ENCODE measurements around the gene RINL. TPM values are rescaled to one million over a fixed set of nuclear protein-coding genes. Genes with fewer than 3 reads are reported as not detected.
"Not testable (repeated sequence)": the region's sequence is repeated elsewhere in the genome, so short reads cannot be mapped to it uniquely, and the experiment has no call there.

RINL gene
- total and polyA plus RNA-seq, 3 donors from 2014 or later = 2.6 to 5.2 (median 3.0) TPM

- no peaks in the 10 kb centered on the region for H3K9me3 ChIP-seq
- no peak overlapping the region for H3K27ac ChIP-seq
- no peak for TF ChIP-seq POLR2A (IDR thresholded peaks at IDR 0.05)
- no peak for TF ChIP-seq CTCF (IDR thresholded peaks at IDR 0.05)
- H3K27me3 ChIP-seq = no peaks in the 10 kb centered on the region
- no peak overlapping the region for H3K4me3 ChIP-seq
- intact Hi-C loops (cut with DNase I; ENCODE audit: low total_unique reads) = no loop called here
- no peak for DNase-seq
- H3K4me1 ChIP-seq = no peaks in the 10 kb centered on the region
- no peaks in the 10 kb centered on the region for H3K36me3 ChIP-seq (ENCODE audit: low read depth, missing control alignments)
- WGBS, 2 donors = 89 to 93% methylated on average over 4 to 11 of the region's 11 CpGs
Observed at GRCh38 chr19:38879400-38879751, 1.3 kb upstream of the RINL start.

GRCh38 chr19:38878575-38879399, 712 bp upstream of the RINL start:
- DNase-seq = no peak
- no peaks in the 10 kb centered on the region for H3K27me3 ChIP-seq
- no peak overlapping the region for H3K4me3 ChIP-seq
- H3K4me1 ChIP-seq = no peaks in the 10 kb centered on the region
- H3K9me3 ChIP-seq = no peaks in the 10 kb centered on the region
- TF ChIP-seq CTCF (IDR thresholded peaks at IDR 0.05) (no peak), POLR2A (IDR thresholded peaks at IDR 0.05) (no peak)
- 79 to 80% methylated on average over 14 to 16 of the region's 16 CpGs for WGBS, 2 donors
- H3K36me3 ChIP-seq (ENCODE audit: low read depth, missing control alignments) = no peaks in the 10 kb centered on the region
- intact Hi-C loops (cut with DNase I; ENCODE audit: low total_unique reads) = no loop called here
- no peak overlapping the region for H3K27ac ChIP-seq

GRCh38 chr19:38875656-38876395, 2.2 kb downstream of the RINL start:
- Histone ChIP-seq H3K9me3 (no peaks in the 10 kb centered on the region), H3K4me3 (no peak overlapping the region), H3K4me1 (no peaks in the 10 kb centered on the region), H3K27me3 (no peaks in the 10 kb centered on the region), H3K36me3 (ENCODE audit: low read depth, missing control alignments) (no peaks in the 10 kb centered on the region), H3K27ac (no peak overlapping the region)
- TF ChIP-seq CTCF (IDR thresholded peaks at IDR 0.05) (no peak), POLR2A (IDR thresholded peaks at IDR 0.05) (no peak)
- intact Hi-C loops (cut with DNase I; ENCODE audit: low total_unique reads) = no loop called here
- WGBS, 2 donors = 78 to 84% methylated on average over 6 of the region's 6 CpGs
- no peak for DNase-seq

GRCh38 chr19:38873400-38873799, 4.7 kb downstream of the RINL start:
- H3K4me3 ChIP-seq; H3K4me1 ChIP-seq; H3K27me3 ChIP-seq; H3K27ac ChIP-seq; intact Hi-C loops (cut with DNase I; ENCODE audit: low total_unique reads); H3K36me3 ChIP-seq (ENCODE audit: low read depth, missing control alignments); H3K9me3 ChIP-seq; DNase-seq: not testable (repeated sequence)
- WGBS, 2 donors = 92 to 94% methylated on average over 10 of the region's 10 CpGs

GRCh38 chr19:38870612-38871011, 7.5 kb downstream of the RINL start:
- Histone ChIP-seq H3K4me3 (peak overlapping the region in 1 of 2 donors; percentile 60), H3K4me1 (no peaks in the 10 kb centered on the region), H3K27ac (no peak overlapping the region), H3K36me3 (ENCODE audit: low read depth, missing control alignments) (no peaks in the 10 kb centered on the region), H3K27me3 (no peaks in the 10 kb centered on the region), H3K9me3 (no peaks in the 10 kb centered on the region)
- no peak for DNase-seq
- WGBS, 2 donors = 56 to 64% methylated on average over 14 to 19 of the region's 19 CpGs
- intact Hi-C loops (cut with DNase I; ENCODE audit: low total_unique reads) = no loop called here
- TF ChIP-seq POLR2A (IDR thresholded peaks at IDR 0.05) (no peak), CTCF (IDR thresholded peaks at IDR 0.05) (no peak)

Data from testis (tissue), 3 donors.